ENCODE measurements around the gene RAMACL.
"Not testable (repeated sequence)": the region's sequence is repeated elsewhere in the genome, so short reads cannot be mapped to it uniquely, and the experiment has no call there.

- not testable (repeated sequence) for TF ChIP-seq CTCF (IDR thresholded peaks at IDR 0.05); EZH2 (IDR thresholded peaks at IDR 0.05; ENCODE audit: borderline replicate concordance, insufficient read depth, low read depth, low read length, poor library complexity, severe bottlenecking)
These were observed 4.7 kb downstream of the RAMACL start for GRCh38 chr6:166581801-166582200.
